H7 (cell line): ENCODE data around the gene RASD1. TPM values are rescaled to one million over a fixed set of nuclear protein-coding genes. Genes with fewer than 3 reads are reported as not detected.

Experiments
- DNase-seq: peaks from one replicate; pipeline ENCODE4 v3.0.0; 2012
- H3K27me3 ChIP-seq: 2 replicates; pipeline ENCODE4 v1.6.0; 2011; ENCODE audit warnings: mild to moderate bottlenecking, low read length; ENCODE audit not compliant: control insufficient read depth, insufficient read depth
- H3K36me3 ChIP-seq: replicated peaks from 2 replicates; pipeline ENCODE4 v1.5.1; 2011; ENCODE audit warnings: low read length; ENCODE audit not compliant: control insufficient read depth, insufficient read depth
- H3K4me3 ChIP-seq: 2 replicates; pipeline ENCODE4 v1.5.1; 2011; ENCODE audit warnings: low read depth, mild to moderate bottlenecking, control low read depth, low read length, moderate library complexity; ENCODE audit not compliant: insufficient read depth
- total RNA-seq: library from RNA; depleted of rRNA; stranded (reverse); fragments of >200 nt; shearing (Covaris generic); gene quantifications from 2 replicates; pipeline ENCODE4 v1.2.3, GENCODE V29; 2014

RASD1 gene
- total RNA-seq, 1 experiment from 2014 or later: 5.6 TPM

DNA sequence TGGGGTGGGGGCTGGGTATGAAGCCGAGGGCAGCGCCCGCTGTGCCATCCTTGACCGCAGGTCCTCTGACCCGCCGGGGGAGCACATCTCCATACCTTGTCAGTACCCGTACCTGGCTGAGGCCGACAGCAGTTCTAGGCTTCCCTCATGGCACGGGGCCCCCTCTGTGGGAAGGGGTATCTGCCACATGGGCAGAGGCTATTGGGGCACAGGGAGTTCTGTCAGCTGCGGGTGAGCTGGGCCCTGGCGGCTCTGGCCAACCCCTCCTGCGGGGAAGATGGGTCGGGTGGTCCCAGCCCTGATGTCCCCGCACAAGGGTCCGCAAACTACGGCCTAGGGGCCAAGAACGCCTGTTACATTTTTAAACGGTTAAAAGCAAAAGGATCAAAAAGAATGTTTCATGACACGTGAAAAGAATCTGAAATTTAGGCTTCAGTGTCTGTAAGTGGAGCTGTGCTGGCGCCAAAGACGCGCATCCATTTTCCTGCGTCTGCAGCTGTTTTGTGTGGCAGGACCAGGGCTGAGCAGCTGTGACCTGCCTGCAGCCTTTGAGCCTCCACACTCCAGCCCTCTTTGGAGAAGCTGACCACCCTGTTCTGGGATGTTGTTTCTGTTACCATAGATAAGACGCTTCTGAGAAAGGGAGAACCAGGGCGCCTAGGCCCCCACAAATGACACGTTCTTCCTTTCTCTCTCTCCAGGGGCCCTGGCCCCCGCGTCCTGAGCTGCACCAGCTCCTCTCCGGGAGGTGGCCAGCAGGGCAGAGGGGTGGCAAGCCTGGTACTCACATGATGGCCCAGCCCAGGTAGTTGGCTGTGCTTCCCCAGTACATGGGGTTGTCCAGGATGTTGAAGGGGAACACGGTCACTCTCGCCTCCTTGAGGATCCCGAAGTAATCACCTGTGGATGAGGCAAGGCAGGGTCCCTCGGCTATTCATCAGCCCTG, 12.7 kb upstream of the RASD1 start:
- H3K4me3 ChIP-seq: no peak overlapping the region
- DNase-seq: no peak
- no peaks in the 10 kb centered on the region for H3K27me3 ChIP-seq
- H3K36me3 ChIP-seq: no peaks in the 10 kb centered on the region

DNA sequence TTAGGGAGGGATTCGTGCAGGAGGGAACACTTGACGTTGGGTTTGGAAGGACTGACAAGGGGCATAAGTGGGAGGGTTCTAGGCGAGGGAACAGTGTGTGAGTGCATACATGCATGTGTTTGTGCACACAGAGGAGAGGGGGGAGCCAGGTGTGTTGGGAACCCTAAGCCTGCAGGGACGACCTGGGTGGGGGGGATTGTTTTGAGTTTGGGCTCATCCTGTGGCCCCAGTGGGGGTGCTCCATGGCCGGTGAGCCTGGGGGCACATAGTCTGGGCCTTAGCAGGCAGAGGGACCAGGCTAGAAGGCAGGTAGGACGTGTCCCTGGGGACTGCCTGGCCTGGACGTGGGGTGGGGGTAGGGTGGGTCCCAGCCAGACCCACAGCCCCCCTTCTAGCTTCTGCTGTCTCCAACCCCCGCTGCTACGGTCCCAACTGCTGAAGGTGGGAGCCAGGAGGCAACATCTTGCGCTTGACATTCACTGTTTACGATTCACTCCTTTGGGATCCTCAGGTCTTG, 11.9 kb upstream of the RASD1 start:
- H3K36me3 ChIP-seq: no peaks in the 10 kb centered on the region
- no peak overlapping the region for H3K4me3 ChIP-seq
- no peaks in the 10 kb centered on the region for H3K27me3 ChIP-seq
- DNase-seq: no peak

DNA sequence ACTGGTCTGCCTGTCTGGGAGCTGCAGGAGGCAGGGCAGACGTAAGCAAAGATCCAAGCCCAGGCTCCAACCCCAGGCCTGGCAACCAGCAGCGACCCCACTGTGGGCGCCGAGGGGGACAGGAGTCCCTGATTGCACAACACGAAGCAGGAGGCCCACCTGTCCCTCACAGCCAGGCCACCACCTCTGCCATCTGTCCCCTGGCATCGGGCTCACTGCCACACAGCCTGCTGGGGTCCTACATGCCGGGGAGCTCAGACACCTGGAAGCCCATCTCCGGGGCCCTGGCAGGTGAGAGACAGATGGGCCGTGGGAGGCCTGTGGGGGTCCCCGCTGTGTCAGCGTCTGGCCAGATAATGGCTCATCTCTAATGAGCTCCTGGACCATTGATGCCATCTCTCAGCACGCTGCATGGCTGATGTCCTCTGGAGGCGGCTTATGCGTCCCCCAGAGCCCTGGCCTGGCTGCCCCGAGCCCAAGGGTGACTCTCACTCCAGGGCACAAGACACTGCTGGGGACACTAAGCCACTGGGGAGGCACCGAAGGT, 11.3 kb upstream of the RASD1 start:
- DNase-seq: no peak
- Histone ChIP-seq H3K36me3 (no peaks in the 10 kb centered on the region), H3K27me3 (no peaks in the 10 kb centered on the region), H3K4me3 (no peak overlapping the region)

DNA sequence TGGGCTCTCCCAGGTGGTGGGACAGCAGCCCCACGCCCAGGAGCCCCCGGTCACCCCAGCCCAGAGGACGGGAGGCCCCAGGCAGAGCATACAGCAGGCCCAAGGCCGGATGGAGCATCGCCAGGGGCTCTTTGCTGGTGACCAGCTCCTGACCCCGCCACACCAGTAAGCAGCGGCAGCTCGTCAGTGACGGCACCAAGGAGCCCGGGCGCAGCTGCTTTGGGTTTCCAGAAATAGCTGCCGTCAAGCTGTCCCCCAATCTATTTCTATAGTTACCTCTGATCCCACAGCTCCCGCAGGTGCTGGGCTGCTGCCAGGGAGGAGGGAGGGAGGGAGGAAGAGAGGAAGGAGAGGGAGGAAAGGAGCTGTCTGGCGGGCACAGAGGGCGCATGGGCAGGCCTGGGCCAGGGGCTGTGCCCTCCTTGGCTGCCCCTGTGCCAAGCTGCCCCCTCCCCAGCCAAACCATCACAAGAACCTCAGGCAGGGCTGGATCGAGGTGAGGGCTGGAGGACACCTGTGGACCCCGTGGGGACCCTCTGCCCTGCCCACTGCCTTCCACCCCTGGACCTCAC, 10.8 kb upstream of the RASD1 start:
- no peaks in the 10 kb centered on the region for H3K27me3 ChIP-seq
- no peak for DNase-seq
- no peaks in the 10 kb centered on the region for H3K36me3 ChIP-seq
- no peak overlapping the region for H3K4me3 ChIP-seq

DNA sequence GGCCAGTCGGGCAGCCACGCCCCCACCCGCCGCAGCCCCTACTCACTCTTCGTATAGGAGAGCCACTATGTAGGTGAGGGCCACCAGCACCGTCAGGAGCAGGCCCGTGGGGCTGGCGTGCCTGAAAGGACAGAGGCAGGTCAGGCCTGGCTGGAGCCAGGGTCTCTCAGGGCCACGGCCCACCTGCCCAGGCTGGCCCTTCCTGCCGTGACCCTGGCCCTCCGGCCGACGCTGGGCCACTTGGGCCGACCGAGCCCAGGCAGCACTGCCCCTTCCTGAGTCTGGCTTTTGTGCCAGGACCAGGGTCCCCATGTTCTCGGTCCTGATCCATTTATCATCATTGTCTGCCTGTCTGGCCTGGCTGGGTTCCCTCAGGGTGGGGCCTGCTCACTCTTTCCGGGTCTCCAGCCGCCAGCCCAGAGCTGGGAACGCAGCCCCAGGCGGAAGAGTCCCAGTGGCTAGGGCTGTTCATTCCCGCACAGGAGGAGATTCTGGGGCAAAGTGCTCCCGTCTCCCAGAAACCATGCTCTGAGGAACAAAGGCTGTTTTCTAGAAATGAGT, 10.1 kb upstream of the RASD1 start:
- no peak for DNase-seq
- Histone ChIP-seq H3K4me3 (no peak overlapping the region), H3K36me3 (no peaks in the 10 kb centered on the region), H3K27me3 (no peaks in the 10 kb centered on the region)

DNA sequence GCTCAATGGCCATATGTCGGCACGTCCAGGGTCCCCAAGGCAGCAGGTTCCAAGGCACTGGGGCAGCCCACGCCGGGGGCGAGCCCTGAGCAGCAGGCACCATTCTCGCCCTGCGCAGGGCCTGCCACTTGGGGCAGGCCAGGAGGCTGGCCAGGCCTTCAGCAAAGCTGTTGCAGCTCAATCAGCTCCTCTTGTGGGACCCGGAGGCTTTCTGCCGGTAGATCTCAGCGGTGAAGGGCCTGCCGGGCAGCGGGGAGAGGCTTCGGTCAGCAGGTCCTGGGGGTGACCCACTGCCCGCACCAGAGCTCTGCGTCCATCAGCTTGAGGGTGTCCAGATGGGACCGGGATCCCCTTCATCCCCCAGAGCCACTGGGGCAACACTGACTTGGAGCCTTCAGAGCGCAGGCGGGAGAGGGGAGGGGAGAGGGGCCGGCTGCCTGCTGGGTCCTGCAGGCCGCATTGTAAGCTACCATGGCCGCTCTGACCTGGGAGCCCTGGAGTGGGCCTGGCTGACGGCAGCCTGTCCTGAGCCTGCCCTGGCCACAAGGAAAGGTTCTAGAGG, 9.5 kb upstream of the RASD1 start:
- peak; percentile 80 for DNase-seq
- Histone ChIP-seq H3K4me3 (no peak overlapping the region), H3K36me3 (no peaks in the 10 kb centered on the region), H3K27me3 (no peaks in the 10 kb centered on the region)

DNA sequence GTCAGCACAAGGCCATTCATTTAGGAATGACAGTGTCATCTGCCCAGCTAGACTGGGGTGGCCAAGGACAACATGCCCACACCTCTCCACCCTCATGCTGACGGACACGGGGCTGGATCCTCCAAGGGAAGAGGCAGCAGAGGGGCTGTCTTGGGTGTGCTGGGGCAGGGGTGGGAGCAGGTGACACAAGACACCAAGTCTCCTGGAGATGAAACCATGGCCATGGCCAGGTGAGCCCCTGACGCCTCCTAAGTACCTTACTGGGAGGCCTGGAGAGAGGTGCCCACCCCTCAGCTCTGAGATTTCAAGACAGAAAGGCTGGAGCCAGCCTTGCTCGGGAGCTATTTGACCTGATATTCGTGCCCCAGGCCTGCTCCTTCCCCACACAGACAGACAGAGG, 9.0 kb upstream of the RASD1 start:
- DNase-seq: no peak
- no peak overlapping the region for H3K4me3 ChIP-seq
- no peaks in the 10 kb centered on the region for H3K36me3 ChIP-seq
- H3K27me3 ChIP-seq: no peaks in the 10 kb centered on the region

DNA sequence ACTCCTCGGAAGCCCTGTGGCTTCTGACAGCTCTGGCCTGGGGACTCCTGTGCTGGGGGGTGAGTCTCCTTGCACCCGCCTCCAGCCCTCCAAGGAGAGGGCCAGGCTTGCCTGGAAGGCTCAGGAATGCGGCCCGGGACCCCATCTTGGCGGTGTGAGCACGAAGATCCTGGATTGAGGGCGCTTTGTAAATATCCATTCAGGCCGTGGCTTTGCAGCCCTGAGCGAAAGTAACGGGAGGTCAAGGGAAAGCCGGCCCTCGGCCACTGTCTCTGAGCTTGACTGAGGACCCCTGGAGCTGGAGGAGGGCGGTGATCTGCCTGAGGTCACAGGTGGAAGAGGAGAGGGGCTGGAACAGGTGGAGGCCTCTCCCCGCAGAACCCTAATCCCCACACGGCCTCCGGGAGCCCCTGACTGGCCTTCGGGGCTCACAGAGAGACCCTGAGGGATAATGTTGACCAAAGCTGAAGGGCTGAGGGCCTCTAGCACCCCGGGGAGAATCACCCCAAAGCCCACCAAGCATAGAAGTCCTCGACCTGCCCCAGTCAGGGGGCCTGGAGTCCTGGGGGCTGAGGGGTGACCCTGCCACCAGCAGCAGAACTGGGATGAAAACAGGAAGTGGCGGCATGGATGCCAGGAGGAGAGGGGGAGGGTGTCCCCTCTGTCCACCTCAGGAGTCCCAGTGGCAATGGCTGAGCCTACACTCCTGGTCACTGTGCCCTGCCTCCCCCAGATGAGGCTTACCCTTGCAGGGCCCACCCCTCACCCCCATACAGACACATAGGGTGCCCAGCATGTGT, 8.3 kb upstream of the RASD1 start:
- H3K4me3 ChIP-seq: no peak overlapping the region
- no peak for DNase-seq

DNA sequence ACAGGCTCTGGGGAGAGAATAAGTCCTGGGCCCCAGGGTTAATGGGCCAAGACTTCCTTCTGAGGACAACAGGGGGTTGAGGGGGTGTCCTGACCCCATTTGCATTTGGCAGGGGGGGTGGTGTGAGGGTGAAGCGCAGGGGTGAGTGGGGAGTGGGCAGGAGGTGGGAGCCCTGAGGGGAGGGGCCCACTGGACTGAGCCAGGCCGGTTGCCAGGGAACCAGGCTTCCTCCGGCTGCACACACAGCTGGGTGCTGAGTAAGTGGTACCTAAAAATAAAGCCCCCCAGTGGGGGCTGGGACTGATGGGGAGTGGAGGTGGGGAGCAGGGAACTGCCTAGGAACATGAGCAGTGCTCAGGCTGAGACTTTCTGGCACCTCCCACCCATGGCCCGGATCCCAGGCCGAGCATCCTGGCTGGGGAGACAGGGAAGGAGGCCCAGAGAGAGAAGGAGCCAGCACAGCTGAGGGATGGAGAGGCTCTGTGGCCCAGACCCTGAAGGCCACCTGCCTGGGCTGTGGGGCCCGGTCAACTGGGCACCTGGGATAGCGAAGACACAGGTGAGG, 7.5 kb upstream of the RASD1 start:
- no peaks in the 10 kb centered on the region for H3K27me3 ChIP-seq
- H3K36me3 ChIP-seq: no peaks in the 10 kb centered on the region
- DNase-seq: no peak
- no peak overlapping the region for H3K4me3 ChIP-seq

More for the DNA sequence above, 8.3 kb upstream of the RASD1 start:
- no peaks in the 10 kb centered on the region for H3K27me3 ChIP-seq
- no peaks in the 10 kb centered on the region for H3K36me3 ChIP-seq

DNA sequence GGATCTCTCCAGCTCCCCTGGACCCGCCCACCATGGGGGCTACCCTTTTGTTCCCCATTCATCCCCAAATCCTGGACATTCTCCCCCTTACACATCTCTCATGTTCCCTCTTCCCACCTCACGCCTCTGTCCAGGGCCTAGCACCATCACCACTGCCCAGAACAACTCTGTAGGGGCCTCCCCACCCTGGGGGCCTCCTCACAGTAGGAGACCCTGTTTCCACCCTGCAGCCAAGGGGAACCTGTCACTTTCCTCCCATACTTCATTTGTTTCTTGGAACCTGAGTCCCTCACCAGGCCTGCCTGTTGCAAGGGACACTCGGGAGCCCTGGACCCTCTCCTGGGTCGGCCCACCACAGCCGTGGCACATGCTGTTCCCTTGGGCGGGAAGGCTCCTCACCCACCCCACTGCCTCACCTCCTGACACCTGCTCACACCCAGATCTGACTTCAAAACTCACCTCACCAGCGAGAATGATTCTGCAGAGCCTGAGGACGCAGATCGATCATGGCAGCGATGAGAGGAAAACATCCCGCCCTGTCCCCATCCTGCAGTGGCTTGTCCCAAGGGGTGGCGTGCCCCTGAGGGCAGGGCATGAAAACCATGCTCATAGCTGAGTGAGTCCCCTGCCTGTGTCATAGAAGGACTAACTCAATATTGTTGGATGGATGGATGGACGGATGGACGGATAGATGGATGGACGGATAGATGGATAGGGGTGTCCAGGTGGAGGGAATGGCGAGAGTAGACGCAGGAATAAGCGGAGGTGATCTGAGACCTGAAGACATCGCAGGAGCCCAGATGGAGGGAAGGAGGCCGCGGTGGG, 6.8 kb upstream of the RASD1 start:
- Histone ChIP-seq H3K36me3 (no peaks in the 10 kb centered on the region), H3K4me3 (no peak overlapping the region), H3K27me3 (no peaks in the 10 kb centered on the region)
- DNase-seq: peak; percentile 51

DNA sequence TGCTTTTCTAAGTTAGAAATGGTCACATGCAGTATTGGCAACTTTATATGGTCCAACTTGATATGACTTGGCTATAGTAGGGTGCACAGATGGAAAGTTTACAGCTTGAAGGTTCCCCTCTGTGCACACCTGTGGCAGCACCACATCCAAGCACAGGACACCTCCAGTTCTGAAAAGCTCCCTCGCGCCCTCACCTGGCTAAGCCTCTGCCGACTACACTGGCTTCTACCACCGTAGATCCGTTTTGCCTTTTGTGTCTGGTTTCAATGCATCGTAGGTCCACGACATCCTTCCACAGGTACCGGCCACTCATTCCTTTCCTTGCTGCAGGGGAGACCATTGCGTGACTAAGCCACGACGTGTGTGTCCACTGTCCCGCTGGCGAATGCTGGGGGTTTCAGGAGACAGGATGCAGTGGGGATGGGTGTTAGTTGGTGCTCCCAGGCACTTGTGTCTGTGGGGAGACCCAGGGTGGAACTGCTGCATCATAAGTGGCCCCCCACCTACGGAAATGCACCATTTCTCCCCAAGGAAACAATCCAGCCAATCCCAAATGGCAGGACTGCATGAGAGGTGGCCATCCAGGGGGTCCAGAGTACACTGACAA, 4.9 kb upstream of the RASD1 start:
- H3K4me3 ChIP-seq: no peak overlapping the region
- DNase-seq: peak; percentile 69
- H3K36me3 ChIP-seq: no peaks in the 10 kb centered on the region
- H3K27me3 ChIP-seq: peaks cover under 1% of the 10 kb centered on the region; the same call in 1 of the 2 replicates

DNA sequence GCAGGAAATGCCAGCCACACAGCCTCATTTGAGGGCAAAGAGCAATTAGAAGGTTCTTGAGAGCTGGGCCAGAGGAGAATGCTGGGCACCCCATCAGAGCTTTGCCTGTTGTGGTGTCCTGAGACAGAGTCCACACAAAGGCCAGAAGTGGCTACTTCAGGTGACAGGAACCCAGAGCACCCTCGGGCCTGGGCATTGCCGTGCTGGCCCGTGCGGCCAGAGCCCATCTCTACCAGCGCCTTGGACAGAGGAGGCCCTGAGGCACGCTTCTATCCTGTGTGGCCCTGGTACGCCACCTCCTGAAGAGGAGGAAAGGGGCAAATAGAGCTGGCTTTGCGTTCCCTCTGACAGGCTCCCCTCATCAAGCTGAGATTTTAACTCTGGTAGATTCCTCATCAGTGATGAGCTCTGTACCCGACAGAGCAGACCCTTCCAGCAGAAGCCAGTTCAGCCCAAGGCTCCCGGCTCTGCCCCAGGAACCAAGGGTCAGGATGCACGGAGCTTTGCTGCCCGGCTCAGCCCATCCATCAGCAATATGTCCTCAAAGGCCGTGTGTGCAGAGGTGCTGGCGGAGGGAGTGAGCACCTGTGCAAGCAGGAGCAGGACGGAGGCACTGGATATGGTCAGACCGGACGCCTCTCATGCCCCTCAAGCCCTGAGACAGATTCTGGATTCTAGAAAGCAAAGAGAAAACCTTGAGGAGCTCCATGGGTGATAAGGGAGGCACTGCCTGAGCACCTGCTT, 3.4 kb upstream of the RASD1 start:
- H3K27me3 ChIP-seq: peaks cover 16% of the 10 kb centered on the region
- no peaks in the 10 kb centered on the region for H3K36me3 ChIP-seq
- DNase-seq: peak; percentile 30
- H3K4me3 ChIP-seq: no peak overlapping the region
